HT1080 (cell line): Measurements from ENCODE around the gene GIT2. TPM values are rescaled to one million over a fixed set of nuclear protein-coding genes. Genes with fewer than 3 reads are reported as not detected.
A peak's percentile ranks its signal among the peaks of the same experiment; 100 is the strongest.
"Not testable (repeated sequence)": the region's sequence is repeated elsewhere in the genome, so short reads cannot be mapped to it uniquely, and the experiment has no call there.

Source experiments
- DNase-seq: peaks from one replicate; pipeline ENCODE4 v3.0.0-alpha.2; 2015; ENCODE audit warnings: low read depth
- total RNA-seq: library from RNA; depleted of rRNA; stranded (reverse); fragments of >200 nt; shearing (Covaris generic); gene quantifications from 2 replicates; pipeline ENCODE4 v1.2.3, GENCODE V29; 2014

Gene GIT2
- total RNA-seq, 1 experiment from 2014 or later = 25.0 TPM

- no peak for DNase-seq
These were observed 73.1 kb downstream of the GIT2 start for GRCh38 chr12:109923038-109923437.

GRCh38 chr12:109921982-109922381 is 74.2 kb downstream of the GIT2 start:
- DNase-seq = no peak

- DNase-seq = no peak
These were observed 75.8 kb downstream of the GIT2 start for GRCh38 chr12:109920261-109920780.

GRCh38 chr12:109919456-109919855 is 76.7 kb downstream of the GIT2 start:
- DNase-seq = no peak

DNA sequence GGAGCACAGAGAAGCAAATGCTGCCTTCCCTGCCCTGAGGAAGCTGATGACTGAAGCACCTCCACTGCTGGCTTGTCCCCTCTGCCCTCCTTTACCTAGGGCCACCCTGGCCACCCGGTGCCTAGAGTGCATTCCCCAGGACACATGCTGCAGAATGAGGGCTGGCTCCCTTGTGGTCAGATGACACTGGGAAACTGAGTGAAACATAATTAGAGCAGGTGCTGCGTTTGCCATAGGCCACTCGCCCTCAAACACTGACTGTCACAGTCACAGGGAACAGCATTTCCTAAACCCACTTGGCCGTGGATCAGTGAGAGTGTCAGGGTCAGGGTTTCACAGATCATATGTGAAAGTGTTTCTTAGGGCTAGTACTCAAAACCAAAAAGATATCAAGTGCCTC is 80.1 kb downstream of the GIT2 start:
- no peak for DNase-seq

GRCh38 chr12:109915171-109916040 is 80.8 kb downstream of the GIT2 start:
- DNase-seq = no peak

- no peak for DNase-seq
These were observed 81.7 kb downstream of the GIT2 start for GRCh38 chr12:109914461-109914860.

DNA sequence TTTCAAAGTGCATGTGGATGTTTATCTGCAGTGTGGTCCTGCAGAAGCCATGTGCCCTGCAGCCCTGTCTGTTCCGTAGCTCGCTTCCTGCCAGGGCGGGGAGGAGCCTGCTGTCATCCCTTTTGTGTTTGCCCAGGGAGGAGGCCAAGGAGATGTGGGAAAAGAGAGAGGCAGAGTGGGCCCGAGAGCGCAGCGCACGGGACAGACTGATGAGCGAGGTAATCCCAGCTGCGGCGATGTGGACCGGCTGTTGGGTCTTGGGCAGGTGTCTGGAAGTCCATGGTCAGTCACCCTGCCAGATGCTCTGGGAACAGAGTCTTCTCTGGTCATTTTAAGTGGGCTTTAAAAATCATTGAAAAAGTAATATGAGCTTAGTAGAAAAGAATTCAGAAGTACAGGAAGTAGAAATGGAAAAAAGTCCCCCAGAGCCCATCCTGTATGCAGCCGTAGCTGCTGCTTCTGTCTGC is 83.3 kb downstream of the GIT2 start:
- no peak for DNase-seq

GRCh38 chr12:109910969-109911348 is 85.2 kb downstream of the GIT2 start:
- peak; percentile 68 for DNase-seq

- DNase-seq = no peak
These were observed 85.8 kb downstream of the GIT2 start for GRCh38 chr12:109910254-109910968.

DNA sequence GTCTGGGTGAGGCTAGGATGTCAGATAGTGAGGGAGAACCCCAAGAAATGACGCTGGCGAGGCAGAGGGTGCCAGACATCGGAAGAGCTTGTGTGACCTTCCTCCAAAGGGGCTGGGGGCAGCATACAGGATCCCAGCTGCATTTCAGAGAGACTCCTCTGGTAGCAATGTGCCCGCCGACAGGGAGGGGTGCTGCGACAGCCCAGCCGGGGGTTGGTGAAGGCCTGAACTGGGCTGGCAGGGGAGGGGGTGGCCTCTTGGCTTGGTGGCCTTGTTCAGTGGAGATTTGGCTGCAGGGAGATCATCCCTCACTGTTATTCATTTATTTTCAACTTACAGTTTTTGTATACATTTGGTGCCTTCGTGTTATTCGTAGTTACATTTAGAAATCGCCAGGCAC is 90.9 kb downstream of the GIT2 start:
- DNase-seq = no peak

DNA sequence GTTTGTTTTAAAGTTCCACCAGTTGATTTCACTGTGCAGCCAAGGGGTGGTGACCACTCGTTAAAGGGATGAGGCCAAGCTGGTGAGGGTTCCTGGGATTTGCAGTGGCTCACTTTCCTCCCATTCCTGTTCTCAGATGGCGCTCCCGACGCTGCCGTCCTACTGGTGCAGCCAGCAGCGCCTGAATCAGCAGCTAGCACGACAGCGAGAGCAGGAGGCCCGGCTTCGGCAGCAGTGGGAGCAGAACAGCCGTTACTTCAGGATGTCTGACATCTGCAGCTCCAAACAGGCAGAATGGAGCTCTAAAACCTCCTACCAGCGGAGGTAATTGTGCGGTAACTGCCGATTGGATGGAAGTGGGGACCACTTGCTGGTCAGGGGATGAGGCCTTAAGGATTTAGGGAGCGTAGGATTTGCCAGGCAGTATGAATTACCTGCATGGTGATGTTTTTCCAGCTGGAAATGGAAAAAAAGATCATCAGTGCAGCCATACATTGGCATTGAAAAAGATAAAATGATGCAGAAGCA is 93.2 kb downstream of the GIT2 start:
- DNase-seq = no peak

DNA sequence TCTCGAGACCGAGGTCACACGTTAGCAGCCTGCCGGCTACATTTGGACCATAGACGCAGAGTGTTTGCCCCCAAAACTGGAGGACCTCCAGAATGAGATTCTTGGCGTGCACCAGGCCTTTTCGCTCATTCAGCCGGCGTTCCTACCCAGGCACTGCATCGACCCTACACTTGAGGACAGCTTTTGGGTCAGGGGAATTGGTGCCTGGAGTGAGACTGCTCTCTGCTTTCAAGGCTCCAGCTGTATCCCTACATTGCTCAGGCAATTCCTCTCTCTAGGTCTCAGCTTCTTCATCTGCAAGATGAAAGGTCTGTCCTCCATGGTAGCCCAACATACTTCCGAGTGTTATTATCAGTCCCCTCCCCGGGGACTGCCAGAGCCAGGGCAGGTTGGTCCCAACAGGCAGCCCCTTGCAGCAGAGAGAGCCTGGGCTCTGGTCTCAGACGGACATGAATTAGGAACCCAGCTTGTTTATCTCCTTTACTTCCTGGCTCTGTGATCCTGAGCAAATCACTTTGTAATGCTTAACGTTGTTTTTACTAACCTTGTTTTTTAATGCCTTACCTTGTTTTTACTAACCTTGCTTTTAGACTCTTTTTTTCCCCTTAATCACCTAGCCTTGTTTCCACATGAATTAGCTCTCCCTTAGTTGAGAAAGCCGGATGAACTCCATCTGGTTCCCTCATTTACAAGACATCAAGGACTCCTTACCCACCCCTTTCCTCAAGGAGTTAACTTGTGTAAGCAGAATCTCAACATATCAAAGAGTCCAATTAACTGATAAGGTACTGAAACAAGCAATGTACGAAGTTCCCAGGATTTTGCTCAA is 95.2 kb downstream of the GIT2 start:
- DNase-seq = no peak

DNA sequence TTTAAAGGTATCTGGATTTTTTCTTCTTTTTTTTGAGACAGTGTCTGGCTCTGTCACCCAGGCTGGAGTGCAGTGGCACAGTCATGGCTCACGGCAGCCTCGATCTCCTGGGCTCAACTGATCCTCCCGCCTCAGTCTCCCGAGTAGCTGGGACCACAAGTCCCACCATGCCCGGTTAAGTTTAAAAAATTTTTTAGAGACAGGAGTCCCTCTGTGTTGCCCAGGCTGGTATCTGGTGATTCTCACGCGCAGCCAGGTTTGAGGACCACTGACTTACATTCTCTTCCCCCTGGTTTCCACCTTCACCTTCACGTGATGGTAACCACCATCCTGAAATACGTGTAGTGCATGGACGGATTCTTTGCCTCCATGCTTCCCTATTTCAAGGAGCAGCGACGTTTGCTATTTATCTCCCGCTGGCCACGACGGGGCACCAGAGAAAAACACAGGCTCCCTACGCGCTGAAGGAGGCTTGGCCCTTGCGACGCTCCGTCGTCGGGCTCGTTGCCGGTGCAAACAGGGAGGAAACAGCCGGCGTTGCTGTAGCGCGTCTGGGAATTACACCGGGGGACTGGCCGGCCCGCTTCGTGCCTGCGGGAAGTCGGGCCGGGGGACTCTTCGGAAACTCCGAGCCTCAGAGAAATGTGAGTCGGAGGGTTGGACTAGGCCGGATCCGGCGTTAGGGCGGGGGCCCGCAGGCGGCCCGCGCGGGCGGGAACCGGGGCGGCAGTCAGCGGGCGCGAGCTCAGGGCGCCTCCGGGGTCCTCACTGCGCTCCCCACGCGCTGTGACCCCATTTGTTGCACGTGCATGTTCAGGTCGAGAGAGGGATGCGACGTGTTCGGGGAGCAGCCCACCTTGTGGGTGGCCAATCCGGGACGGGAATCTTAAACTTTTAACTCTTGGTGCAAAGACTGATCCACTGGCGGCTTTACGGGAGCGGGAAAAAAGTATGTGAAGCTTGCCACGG is 96.1 kb downstream of the GIT2 start, which contains the start of gene TCHP:
Gene TCHP (plus strand): TSS at position 492 of the 969 bp plus-strand sequence. CDS start 2,753 bp downstream, outside the sequence.
- peak; percentile 84 for DNase-seq

DNA sequence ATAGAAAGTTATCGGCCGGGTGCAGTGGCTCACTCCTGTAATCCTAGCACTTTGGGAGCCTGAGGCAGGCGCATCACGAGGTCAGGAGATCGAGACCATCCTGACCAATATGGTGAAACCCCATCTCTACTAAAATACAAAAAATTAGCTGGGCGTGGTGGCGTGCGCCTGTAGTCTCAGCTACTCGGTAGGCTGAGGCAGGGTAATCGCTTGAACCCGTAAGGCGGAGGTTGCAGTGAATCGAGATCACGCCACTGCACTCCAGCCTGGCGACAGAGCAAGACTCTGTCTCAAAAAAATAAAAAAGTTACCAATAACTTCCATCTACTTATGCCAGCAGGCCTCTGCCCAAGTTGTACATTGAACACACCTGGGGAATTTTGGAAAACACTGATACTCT is 96.8 kb downstream of the GIT2 start:
- DNase-seq = not testable (repeated sequence)

DNA sequence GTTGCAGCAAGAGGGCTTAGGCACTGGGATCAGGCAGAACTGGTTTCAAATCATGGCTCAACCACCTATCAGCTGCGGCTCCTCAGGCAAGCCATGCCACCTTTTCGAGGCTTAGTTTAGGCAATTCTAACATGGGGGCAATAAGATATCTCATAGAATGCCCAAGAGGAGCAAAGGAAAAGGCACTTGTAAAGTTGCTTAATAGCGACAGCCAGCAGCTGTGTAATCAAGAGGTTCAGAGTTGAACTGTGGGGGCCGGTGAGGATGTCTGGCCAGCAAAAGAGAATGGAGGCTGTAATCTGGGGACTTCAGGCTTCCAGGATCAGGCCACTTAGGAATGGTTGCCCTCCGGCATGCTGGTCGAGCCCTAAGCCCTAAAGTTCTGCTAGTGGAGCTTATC is 99.1 kb downstream of the GIT2 start:
- DNase-seq = no peak

DNA sequence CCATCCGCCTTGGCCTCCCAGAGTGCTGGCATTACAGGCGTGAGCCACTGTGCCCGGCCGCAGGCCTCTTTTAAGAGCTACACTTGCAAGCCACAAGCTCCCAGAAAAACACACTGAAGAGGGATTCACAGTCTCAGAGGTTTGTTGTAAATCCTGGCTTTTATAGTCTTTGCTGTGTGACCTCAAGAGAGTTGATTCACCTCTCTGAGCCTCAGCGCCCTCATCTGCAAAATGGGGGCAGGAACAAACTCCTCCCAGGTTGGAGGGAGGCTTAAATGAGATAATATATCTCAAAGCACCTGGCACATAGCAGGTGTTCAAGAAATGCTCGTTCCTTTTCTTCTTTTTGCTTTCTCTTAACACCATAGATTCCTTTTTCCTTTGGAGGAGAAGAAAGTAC is 100.0 kb downstream of the GIT2 start:
- no peak for DNase-seq

GRCh38 chr12:109894939-109895338 is 101.2 kb downstream of the GIT2 start:
- DNase-seq = no peak

DNA sequence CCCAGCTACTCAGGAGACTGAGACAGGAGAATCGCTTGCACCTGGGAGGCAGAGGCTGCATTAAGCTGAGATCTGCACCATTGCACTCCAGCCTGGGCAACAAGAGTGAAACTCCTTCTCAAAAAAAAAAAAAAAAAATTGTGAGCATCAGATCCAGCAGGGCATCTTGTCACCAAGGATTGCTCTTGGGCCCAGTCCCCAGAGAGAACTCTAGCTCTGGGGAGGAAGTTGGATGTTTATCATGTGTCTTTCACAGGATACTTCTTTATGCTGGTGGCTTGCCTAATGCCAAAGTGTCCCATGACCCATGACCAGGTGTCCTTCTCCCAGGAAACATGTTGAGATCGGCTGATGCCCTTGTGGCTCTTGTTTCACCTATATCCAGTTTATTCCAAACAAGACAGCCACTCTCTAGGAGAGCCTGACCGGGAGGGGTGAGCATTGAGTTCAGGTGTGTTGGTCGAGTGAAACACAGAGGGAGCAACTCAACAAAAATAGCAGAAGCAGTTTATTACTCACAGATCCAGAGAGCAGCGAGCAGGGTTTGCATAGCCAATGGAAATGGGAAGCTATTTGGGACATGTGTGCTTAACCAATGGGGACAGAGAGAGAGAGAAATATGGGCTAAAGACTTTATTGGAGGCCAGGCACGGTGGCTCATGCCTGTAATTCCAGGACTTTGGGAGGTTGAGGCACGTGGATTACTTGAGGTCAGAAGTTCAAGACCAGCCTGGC is 102.7 kb downstream of the GIT2 start:
- DNase-seq = no peak
